Inflammatory macrophage treated with lipopolysaccharide for 1 hour (primary cell): ENCODE data around the gene NFIC.
A peak's percentile ranks its signal among the peaks of the same experiment; 100 is the strongest.
"Not testable (repeated sequence)": the region's sequence is repeated elsewhere in the genome, so short reads cannot be mapped to it uniquely, and the experiment has no call there.

Source experiments
- DNase-seq, 2 donors: peaks; one replicate each; pipeline ENCODE4 v3.0.0-alpha.2; 2020 to 2022

Gene NFIC

DNA sequence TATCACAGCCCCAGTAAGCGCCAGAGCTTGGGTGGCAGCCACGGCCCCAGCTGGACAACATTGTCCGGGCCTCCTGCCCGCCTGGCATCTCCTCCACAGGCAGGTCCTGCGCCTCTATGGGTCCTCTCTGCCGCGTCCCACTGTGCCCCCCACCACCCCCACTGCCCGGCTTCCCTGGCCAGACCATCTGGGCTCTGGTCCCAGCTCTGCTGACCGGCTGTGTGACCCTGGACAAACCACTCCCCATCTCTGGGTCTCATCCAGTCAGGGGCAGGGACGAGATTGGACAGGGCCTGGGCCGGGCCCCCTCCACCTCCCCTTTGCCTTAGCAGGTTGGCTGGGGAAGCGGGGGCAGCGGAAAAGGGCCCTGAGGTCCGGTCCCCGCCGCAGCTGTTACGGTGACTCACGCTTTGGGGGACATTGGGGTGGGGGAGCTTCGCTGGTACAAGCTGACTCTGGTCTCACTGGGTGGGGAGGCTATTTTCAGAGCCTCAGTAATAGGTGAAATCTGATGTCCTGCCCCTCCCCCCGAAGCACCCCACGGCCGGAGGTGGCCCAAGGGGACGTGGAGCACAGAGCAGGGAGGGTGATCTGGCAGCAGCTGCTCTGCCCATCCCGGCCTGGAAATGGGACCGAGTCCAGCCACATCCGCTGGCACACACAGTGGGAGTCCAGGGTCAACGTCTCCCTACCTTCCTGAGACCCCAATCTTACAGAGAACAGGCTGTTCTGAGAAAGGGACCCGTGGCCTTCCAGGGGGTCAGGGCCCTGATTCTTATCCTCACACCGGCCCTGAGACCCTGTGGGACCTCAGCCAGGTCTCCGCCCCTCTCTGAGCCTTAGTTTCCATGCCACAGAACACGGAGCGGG lies 9.1 kb downstream of the NFIC start:
- no peak for DNase-seq

DNA sequence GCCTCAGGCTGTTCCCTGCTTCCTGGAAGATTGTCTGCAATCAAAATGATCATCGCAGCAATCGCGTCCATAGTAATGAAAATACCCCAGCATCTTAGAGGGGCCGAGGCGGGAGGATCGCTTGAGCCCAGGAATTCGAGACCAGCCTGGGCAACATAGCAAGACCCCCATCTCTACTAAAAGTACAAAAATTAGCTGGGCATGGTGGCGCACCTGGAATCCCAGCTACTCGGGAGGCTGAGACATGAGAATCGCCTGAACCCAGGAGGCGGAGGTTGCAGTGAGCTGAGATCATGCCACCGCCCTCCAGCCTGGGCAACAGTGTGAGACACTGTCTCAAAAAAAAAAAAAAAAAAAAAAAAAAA lies 9.7 kb downstream of the NFIC start:
- DNase-seq = not testable (repeated sequence)

DNA sequence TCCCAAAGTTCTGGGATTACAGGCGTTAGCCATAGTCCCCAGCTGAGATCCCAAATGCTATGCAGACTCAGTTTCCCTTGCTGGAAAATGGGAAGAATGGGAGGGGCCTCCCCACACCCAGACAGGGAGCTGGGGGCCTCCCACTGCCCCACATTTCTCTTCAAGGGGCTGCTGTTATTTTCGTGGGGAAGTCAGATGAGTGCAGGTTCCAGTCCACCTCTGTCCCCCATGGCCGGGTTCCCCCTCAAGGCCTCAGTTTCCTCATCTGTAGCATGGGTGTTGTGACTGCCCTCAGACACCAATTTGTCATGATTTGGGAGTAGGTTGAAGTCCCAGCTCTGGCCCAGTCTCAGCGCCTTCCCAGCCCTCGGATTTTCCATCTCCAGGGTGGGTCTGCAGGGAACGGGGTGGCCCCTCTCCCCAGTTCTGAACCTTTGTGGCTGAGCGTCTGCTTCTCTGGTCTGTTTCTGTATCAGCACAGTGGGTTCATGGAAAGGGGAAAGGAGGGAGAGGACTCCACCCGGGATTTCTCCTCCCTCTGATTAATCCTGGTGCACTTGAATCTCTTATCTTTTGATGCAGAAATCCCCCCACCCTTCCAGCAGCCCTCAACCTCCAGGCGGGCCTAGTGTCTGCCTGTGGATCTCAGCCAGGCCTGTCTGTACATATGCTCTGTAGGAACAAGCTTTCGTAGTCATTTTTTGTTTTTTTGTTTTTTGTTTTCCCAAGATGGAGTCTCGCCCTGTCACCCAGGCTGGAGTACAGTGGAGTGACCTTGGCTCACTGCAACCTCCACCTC lies 12.2 kb downstream of the NFIC start:
- no peak for DNase-seq

DNA sequence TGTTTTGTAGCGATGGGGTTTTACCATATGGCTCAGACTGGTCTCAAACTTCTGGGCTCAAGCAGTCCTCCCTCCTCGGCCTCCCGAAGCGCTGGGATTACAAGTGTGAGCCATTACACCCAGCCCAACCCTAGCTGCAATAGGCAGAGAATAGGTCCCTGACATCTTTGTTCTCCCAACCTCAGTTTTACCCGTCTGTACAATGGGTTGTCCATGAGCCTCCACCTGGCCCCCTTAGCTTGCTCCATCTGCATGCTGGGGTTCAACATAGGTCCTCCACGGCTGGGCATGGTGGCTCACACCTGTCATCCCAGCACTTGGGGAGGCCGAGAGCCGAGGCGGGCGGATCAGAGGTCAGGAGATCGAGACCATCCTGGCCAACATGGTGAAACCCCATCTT lies 14.4 kb downstream of the NFIC start:
- no peak for DNase-seq

GRCh38 chr19:3381701-3382372 lies 15.5 kb downstream of the NFIC start:
- no peak for DNase-seq

DNA sequence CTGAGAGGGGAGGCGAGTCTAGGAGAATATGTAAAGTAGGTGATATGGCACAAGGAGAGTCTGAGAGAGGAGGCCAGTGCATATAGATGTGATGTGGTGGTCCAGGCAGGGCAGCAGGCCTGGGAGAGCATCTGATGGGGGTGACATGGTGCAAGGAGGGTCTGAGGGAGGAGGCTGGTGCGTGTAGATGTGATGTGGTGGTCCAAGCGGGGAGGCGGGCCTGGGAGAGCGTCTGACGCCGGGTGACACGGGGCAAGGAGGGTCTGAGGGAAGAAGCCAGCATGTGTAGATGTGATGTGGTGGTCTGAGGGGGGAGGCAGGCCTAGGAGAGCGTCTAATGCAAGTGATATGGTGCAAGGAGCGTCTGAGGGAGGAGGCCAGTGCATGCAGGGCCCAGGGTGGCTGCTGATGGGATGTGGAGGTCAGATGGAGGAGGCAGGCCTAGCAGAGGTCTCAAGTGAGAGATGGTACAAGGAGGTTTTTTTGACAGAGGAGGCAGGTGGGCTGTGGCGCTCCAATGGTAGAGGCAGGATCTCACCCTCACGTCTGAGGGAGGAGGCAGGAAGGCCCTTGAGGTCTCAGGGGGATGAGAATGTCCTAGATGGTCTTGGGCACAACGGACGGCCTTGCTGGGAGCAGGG lies 16.2 kb downstream of the NFIC start:
- DNase-seq = no peak

- no peak for DNase-seq
Measured at GRCh38 chr19:3383121-3383722, 16.8 kb downstream of the NFIC start.

GRCh38 chr19:3386447-3387234 lies 20.3 kb downstream of the NFIC start:
- DNase-seq = no peak

DNA sequence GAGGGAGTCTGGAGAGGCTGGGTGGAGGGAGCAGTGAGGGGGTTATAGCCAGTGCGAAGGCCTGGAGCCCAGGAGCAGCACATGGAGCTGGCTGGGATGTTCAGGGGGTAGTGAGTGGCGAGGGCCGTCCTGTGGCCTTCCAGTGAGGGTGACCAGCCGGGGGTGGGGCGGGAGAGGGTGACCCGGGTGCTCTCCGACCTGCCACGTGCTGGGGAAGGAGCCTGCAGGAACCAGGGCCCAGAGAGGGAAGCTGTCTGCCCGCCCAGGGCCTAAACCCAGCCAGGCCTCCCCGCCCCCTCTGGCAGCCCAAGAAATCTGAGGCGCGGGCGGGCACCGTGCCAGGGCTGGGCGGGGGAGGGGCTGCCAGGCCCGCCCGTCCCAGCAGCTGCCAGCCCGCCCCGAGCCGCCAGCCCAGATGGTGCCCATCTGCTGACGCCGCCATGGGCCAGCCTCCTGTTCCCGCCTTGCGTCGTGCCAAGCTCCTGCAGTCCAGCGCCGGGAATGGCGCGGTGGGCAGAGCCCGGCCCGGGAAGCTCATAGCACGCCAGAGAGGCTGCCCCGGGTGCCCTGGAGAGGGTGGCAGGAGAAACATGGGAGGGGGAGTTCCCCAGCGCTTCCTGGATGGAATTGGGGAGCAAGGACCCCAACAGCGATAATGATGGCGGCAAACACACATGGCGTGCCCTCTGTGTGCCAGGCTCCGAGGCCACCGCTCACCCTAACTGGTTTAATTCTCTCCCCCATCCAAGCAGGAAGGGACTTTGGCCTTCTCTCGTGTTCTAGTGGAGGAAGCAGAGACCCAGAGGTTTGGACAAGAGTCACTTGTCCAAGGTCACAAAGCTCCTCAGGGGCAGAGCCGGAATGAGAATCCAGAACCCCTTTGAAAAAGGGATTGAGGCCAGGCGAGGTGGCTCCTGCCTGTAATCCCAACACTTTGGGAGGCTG lies 21.5 kb downstream of the NFIC start:
- peak; percentile 21 to 24 for DNase-seq

GRCh38 chr19:3389446-3389778 lies 23.0 kb downstream of the NFIC start:
- no peak for DNase-seq

DNA sequence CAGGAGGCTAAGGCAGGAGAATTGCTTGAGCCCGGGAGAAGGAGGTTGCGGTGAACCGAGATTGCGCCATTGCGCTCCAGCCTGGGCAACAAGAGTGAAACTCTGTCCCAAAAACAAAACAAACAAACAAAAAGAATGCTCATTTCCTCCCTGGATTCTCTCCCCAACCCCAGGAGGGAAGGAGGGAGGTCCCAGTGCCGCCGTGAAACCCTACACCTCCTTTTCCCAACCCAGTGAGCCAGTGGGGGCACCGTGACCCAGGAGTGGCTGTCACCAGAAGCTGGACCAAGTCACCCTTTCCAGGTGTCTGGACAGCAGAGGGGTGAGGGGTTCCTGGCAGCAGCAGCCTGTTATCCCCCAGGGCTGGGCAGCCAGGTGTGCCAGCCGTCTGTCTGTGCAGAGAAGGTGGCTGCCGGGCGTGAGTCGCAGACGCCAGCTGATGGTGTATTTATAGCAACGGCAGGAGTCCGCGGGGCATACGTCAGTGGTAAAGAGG lies 23.5 kb downstream of the NFIC start:
- no peak for DNase-seq

DNA sequence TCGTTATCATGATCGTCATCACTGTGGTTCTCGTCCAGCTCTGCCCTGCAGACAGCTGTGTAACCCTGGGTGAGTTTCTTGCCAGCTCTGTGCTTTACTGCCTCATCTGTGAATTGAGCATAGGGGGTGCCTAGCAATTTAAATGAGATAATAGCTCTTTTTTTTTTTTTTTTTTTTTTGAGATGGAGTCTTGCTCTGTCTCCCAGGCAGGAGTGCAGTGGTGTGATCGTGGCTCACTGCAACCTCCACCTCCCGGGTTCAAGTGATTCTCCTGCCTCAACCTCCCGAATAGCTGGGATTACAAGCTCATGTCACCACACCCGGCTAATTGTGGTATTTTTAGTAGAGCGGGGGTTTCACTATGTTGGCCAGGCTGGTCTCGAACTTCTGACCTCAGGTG lies 25.5 kb downstream of the NFIC start:
- not testable (repeated sequence) for DNase-seq

GRCh38 chr19:3392480-3392879 lies 26.1 kb downstream of the NFIC start:
- DNase-seq = no peak

DNA sequence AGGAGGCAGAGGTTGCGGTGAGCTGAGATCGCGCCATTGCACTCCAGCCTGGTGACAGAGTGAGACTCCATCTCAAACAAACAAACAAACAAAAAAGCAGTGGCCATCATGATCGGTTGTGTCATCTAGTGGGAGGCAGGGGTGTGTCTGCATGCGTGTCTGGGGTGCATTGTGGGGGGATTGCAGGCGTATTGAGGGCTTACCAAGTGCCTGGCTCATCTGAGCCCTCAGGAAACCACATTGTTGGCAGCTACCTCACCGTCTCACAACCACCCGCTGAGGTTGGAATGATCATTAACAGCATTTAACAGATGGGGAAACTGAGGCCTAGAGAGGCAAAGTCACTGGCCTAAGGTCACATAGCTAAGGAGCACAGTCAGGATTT lies 30.5 kb downstream of the NFIC start:
- DNase-seq = no peak

GRCh38 chr19:3397266-3398022 lies 31.1 kb downstream of the NFIC start:
- no peak for DNase-seq

GRCh38 chr19:3398114-3398899 lies 31.9 kb downstream of the NFIC start:
- no peak for DNase-seq

DNA sequence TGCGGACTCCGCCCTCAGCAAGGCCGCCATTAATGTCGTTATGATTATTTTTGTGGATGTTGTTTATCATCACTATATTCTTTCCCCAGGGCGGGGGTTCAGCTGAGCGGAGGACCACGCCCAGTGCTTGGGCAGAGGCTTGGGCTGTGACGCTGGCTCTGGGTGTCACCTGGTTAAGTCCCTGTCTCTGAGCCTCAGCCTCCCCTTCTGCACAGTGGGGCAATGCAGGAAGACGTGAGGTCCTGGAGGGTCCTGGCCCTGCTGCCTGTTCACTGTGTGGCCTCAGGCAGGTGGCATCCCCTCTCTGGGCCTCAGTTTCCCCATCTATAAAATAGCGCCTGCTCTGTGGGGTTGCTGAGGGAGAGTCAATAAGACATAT lies 32.5 kb downstream of the NFIC start:
- DNase-seq = no peak

DNA sequence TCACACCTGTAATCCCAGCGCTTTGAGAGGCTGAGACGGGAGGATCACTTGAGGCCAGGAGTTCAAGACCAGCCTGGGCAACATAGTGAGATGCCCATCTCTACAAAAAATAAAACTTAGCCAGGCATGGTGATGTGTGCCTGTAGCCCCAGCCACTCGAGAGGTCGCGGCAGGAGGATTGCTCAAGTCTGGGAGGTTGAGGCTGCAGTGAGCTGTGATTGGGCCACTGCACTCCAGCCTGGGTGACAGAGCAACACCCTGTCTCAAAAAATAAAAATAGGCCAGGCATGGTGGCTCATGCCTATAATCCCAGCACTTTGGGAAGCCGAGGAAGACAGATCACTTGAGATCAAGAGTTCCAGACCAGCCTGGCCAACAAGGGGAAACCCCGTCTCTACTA lies 32.9 kb downstream of the NFIC start:
- DNase-seq = not testable (repeated sequence)
